Liver (tissue), 9 donors: ENCODE data around the gene THBS2. TPM values are rescaled to one million over a fixed set of nuclear protein-coding genes. Genes with fewer than 3 reads are reported as not detected.

Experiments
- DNase-seq: peaks from one replicate; pipeline ENCODE4 v3.0.0-alpha.2; 2017; ENCODE audit warnings: low spot score
- H3K27ac ChIP-seq, 2 donors: one replicate each; pipeline ENCODE4 v1.7.0; 2013; ENCODE audit warnings: inconsistent platforms in 2 of 2, low read length in 2 of 2, control low read depth in 1 of 2, low read depth in 1 of 2, mild to moderate bottlenecking in 1 of 2
- H3K27me3 ChIP-seq, 4 donors: one replicate each; pipeline versions ENCODE4 v1.6.1 to v1.7.0; 2013; ENCODE audit warnings: low read length in 3 of 4, inconsistent platforms in 1 of 4, mild to moderate bottlenecking in 1 of 4, moderate library complexity in 1 of 4; ENCODE audit not compliant: control insufficient read depth in 4 of 4, insufficient read depth in 4 of 4
- H3K36me3 ChIP-seq, 4 donors: one replicate each; pipeline versions ENCODE4 v1.6.1 to v1.7.0; 2013; ENCODE audit warnings: low read length in 3 of 4, mild to moderate bottlenecking in 3 of 4, low read depth in 1 of 4, moderate library complexity in 1 of 4; ENCODE audit not compliant: control insufficient read depth in 4 of 4, insufficient read depth in 3 of 4
- H3K4me1 ChIP-seq, 4 donors: one replicate each; pipeline versions ENCODE4 v1.6.1 to v1.7.0; 2013; ENCODE audit warnings: low read length in 3 of 4, mild to moderate bottlenecking in 3 of 4, moderate library complexity in 1 of 4; ENCODE audit not compliant: control insufficient read depth in 4 of 4, insufficient read depth in 4 of 4
- H3K4me3 ChIP-seq, 3 donors: one replicate each; pipeline versions ENCODE4 v1.6.1 to v1.7.0; 2013; ENCODE audit warnings: low read length in 3 of 3, control low read depth in 1 of 3, low read depth in 1 of 3, mild to moderate bottlenecking in 1 of 3
- H3K9ac ChIP-seq, 2 donors: one replicate each; pipeline ENCODE4 v1.7.0; 2013; ENCODE audit warnings: low read length in 2 of 2, mild to moderate bottlenecking in 2 of 2, moderate library complexity in 2 of 2, control low read depth in 1 of 2, low read depth in 1 of 2
- H3K9me3 ChIP-seq, 4 donors: one replicate each; pipeline versions ENCODE4 v1.6.1 to v1.7.0; 2013; ENCODE audit warnings: low read length in 3 of 4; ENCODE audit not compliant: control insufficient read depth in 4 of 4
- EGR1 ChIP-seq, 2 donors: IDR thresholded peaks; 2 replicates each; pipeline ENCODE4 v1.6.1; 2016 to 2018; ENCODE audit warnings: antibody characterized with exemption in 2 of 2, low read depth in 2 of 2
- GABPA ChIP-seq, 2 donors: IDR thresholded peaks in 1 of 2; conservative IDR thresholded peaks in 1 of 2; 2 replicates each; pipeline ENCODE4 v1.6.1; 2016; ENCODE audit warnings: antibody characterized with exemption in 2 of 2, mild to moderate bottlenecking in 1 of 2, moderate library complexity in 1 of 2
- HNF4A ChIP-seq, 2 donors: conservative IDR thresholded peaks; 2 replicates each; pipeline ENCODE4 v1.6.1; 2016; ENCODE audit warnings: antibody characterized with exemption in 2 of 2, mild to moderate bottlenecking in 2 of 2
- HNF4G ChIP-seq: IDR thresholded peaks from 2 replicates; pipeline ENCODE4 v1.6.1; 2016; ENCODE audit warnings: antibody characterized with exemption
- JUND ChIP-seq, 2 donors: IDR thresholded peaks; 2 replicates each; pipeline ENCODE4 v1.6.1; 2016; ENCODE audit warnings: antibody characterized with exemption in 2 of 2
- NR2F2 ChIP-seq: IDR thresholded peaks from 2 replicates; pipeline ENCODE4 v1.6.1; 2016; ENCODE audit warnings: antibody characterized with exemption
- RAD21 ChIP-seq, 2 donors: IDR thresholded peaks; 2 replicates each; pipeline ENCODE4 v1.6.1; 2016; ENCODE audit warnings: antibody characterized with exemption in 2 of 2, mild to moderate bottlenecking in 2 of 2
- RXRA ChIP-seq, 2 donors: IDR thresholded peaks; 2 replicates each; pipeline ENCODE4 v1.6.1; 2017 to 2018; ENCODE audit warnings: antibody characterized with exemption in 2 of 2, mild to moderate bottlenecking in 1 of 2
- SP1 ChIP-seq: IDR thresholded peaks from 2 replicates; pipeline ENCODE4 v1.6.1; 2018; ENCODE audit warnings: antibody characterized with exemption, mild to moderate bottlenecking
- TAF1 ChIP-seq: conservative IDR thresholded peaks from 2 replicates; pipeline ENCODE4 v1.6.1; 2016; ENCODE audit warnings: antibody characterized with exemption, mild to moderate bottlenecking
- YY1 ChIP-seq: IDR thresholded peaks from 2 replicates; pipeline ENCODE4 v1.6.1; 2016; ENCODE audit warnings: antibody characterized with exemption, mild to moderate bottlenecking
- WGBS: extraction: QIAGEN DNeasy Blood & Tissue Kit; methylation state at CpG from one replicate; pipeline ENCODE4 v1.1.7; 2013; 5-methylcytosine and 5-hydroxymethylcytosine counted together
- polyA plus RNA-seq, 2 donors: library from polyadenylated mRNA; stranded (reverse) in 1 of 2; unstranded in 1 of 2; fragments of 200-250 nt in 1 of 2; fragments of >200 nt in 1 of 2; fragmentation: Nextera tagmentation in 1 of 2; extraction: Ambion mirVana in 1 of 2; gene quantifications; one replicate each; pipeline versions ENCODE4 v1.2.1 to v1.2.3, GENCODE V29; 2013 to 2015
- total RNA-seq, 2 donors: library from RNA; depleted of rRNA; stranded (reverse); fragments of >200 nt; gene quantifications; one replicate each; pipeline ENCODE4 v1.2.3, GENCODE V29; 2014
- TF ChIP-seq, protein P1 (sequence below): IDR thresholded peaks from 2 replicates; pipeline ENCODE4 v1.6.1; 2016; ENCODE audit warnings: antibody characterized with exemption, mild to moderate bottlenecking
- TF ChIP-seq, protein P2 (sequence below): IDR thresholded peaks from 2 replicates; pipeline ENCODE4 v1.6.1; 2016; ENCODE audit warnings: antibody characterized with exemption
- TF ChIP-seq, protein P3 (sequence below): IDR thresholded peaks from 2 replicates; pipeline ENCODE4 v1.6.1; 2016; ENCODE audit warnings: antibody characterized with exemption
- TF ChIP-seq, protein P4 (sequence below): fragments of 150-350 bp; IDR thresholded peaks from 2 replicates; pipeline ENCODE4 v1.5.1; 2017; ENCODE audit warnings: improper control_type of control experiment, low read depth, low read length; ENCODE audit not compliant: missing input control
- TF ChIP-seq, protein P5 (sequence below): IDR thresholded peaks from 2 replicates; pipeline ENCODE4 v1.6.1; 2016; ENCODE audit warnings: antibody characterized with exemption
- donor health status: healthy.
- donor health status: healthy.
- donor health status: healthy.
- donor health status: healthy.
- donor health status: healthy.

THBS2 gene
- total and polyA plus RNA-seq, 4 donors: 0.35 to 7.6 (median 6.2) TPM

DNA sequence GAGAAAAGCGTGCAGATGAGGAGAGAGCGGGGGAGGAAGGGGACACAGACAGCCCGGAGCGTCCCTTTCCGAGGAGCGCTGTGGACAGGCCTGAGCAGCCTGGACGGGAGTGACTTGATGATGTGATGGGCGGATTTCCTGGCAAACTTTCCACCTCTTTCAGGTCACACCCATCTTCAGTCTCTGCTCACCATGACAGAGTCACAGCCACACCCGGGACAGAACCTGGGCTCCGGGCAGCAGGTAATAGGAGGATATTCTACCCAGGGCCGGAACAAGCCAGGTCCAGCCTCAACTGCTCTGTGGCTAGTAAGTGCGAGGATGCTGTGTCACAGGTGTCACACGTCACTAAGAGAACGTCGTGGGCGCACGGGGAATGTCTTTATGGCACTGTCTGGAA lies 84.3 kb downstream of the THBS2 start:
- Histone ChIP-seq H3K4me1 (no peaks in the 10 kb centered on the region), H3K9me3 (no peaks in the 10 kb centered on the region), H3K27ac (peak overlapping the region in 1 of 2 donors; percentile 40), H3K27me3 (no peaks in the 10 kb centered on the region), H3K36me3 (no peaks in the 10 kb centered on the region), H3K9ac (peak overlapping the region in 1 of 2 donors; percentile 25), H3K4me3 (no peak overlapping the region)
- no peak for DNase-seq
- TF ChIP-seq GABPA (IDR thresholded peaks at IDR 0.05 in 1 of 2, conservative IDR thresholded peaks at IDR 0.05 in 1 of 2) (no peak), YY1 (no peak), SP1 (no peak), RAD21 (IDR thresholded peaks at IDR 0.05) (no peak), HNF4A (conservative IDR thresholded peaks at IDR 0.05) (no peak), RXRA (IDR thresholded peaks at IDR 0.05) (no peak), JUND (IDR thresholded peaks at IDR 0.05) (no peak), TAF1 (no peak), NR2F2 (no peak)
- TF ChIP-seq, protein P1, sequence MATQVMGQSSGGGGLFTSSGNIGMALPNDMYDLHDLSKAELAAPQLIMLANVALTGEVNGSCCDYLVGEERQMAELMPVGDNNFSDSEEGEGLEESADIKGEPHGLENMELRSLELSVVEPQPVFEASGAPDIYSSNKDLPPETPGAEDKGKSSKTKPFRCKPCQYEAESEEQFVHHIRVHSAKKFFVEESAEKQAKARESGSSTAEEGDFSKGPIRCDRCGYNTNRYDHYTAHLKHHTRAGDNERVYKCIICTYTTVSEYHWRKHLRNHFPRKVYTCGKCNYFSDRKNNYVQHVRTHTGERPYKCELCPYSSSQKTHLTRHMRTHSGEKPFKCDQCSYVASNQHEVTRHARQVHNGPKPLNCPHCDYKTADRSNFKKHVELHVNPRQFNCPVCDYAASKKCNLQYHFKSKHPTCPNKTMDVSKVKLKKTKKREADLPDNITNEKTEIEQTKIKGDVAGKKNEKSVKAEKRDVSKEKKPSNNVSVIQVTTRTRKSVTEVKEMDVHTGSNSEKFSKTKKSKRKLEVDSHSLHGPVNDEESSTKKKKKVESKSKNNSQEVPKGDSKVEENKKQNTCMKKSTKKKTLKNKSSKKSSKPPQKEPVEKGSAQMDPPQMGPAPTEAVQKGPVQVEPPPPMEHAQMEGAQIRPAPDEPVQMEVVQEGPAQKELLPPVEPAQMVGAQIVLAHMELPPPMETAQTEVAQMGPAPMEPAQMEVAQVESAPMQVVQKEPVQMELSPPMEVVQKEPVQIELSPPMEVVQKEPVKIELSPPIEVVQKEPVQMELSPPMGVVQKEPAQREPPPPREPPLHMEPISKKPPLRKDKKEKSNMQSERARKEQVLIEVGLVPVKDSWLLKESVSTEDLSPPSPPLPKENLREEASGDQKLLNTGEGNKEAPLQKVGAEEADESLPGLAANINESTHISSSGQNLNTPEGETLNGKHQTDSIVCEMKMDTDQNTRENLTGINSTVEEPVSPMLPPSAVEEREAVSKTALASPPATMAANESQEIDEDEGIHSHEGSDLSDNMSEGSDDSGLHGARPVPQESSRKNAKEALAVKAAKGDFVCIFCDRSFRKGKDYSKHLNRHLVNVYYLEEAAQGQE: no peak
- TF ChIP-seq, protein P2, sequence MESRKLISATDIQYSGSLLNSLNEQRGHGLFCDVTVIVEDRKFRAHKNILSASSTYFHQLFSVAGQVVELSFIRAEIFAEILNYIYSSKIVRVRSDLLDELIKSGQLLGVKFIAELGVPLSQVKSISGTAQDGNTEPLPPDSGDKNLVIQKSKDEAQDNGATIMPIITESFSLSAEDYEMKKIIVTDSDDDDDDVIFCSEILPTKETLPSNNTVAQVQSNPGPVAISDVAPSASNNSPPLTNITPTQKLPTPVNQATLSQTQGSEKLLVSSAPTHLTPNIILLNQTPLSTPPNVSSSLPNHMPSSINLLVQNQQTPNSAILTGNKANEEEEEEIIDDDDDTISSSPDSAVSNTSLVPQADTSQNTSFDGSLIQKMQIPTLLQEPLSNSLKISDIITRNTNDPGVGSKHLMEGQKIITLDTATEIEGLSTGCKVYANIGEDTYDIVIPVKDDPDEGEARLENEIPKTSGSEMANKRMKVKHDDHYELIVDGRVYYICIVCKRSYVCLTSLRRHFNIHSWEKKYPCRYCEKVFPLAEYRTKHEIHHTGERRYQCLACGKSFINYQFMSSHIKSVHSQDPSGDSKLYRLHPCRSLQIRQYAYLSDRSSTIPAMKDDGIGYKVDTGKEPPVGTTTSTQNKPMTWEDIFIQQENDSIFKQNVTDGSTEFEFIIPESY: no peak
- TF ChIP-seq, protein P3, sequence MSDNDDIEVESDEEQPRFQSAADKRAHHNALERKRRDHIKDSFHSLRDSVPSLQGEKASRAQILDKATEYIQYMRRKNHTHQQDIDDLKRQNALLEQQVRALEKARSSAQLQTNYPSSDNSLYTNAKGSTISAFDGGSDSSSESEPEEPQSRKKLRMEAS: no peak
- TF ChIP-seq, protein P4, sequence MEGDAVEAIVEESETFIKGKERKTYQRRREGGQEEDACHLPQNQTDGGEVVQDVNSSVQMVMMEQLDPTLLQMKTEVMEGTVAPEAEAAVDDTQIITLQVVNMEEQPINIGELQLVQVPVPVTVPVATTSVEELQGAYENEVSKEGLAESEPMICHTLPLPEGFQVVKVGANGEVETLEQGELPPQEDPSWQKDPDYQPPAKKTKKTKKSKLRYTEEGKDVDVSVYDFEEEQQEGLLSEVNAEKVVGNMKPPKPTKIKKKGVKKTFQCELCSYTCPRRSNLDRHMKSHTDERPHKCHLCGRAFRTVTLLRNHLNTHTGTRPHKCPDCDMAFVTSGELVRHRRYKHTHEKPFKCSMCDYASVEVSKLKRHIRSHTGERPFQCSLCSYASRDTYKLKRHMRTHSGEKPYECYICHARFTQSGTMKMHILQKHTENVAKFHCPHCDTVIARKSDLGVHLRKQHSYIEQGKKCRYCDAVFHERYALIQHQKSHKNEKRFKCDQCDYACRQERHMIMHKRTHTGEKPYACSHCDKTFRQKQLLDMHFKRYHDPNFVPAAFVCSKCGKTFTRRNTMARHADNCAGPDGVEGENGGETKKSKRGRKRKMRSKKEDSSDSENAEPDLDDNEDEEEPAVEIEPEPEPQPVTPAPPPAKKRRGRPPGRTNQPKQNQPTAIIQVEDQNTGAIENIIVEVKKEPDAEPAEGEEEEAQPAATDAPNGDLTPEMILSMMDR: no peak
- WGBS: 76% methylated on average over 17 of the region's 17 CpGs

DNA sequence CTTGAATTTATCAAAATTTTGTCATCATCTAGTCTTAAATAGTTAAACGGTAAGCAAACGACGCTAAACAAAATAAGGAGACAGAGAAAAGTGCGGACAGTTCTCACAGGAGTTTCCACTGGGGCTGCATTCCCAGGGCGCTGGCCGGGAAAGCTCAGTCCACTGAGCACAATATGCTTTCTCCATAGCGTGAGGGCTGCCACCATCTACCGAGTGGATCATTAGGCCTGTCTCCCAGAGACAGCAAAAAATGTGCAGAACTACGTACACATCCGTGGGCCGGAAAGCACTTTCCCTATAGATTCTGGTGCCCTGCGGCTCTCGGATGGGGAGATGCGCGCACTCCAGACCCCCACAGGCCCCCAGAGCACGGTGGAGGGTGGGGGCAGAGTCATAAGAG lies 84.9 kb downstream of the THBS2 start:
- H3K9me3 ChIP-seq: no peaks in the 10 kb centered on the region
- 75% methylated on average over 16 of the region's 16 CpGs for WGBS
- no peaks in the 10 kb centered on the region for H3K4me1 ChIP-seq
- TF ChIP-seq, protein P5, sequence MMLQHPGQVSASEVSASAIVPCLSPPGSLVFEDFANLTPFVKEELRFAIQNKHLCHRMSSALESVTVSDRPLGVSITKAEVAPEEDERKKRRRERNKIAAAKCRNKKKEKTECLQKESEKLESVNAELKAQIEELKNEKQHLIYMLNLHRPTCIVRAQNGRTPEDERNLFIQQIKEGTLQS: no peak
- TF ChIP-seq EGR1 (IDR thresholded peaks at IDR 0.05; ENCODE audit: low read depth in 2 of 2) (no peak), HNF4G (no peak), NR2F2 (no peak)
- H3K27me3 ChIP-seq: no peaks in the 10 kb centered on the region
- no peaks in the 10 kb centered on the region for H3K36me3 ChIP-seq
- no peak overlapping the region for H3K9ac ChIP-seq
- no peak overlapping the region for H3K4me3 ChIP-seq
- H3K27ac ChIP-seq: peak overlapping the region; percentile 40 to 54
- no peak for DNase-seq
